ENCODE measurements around the gene ANAPC5. TPM values are rescaled to one million over a fixed set of nuclear protein-coding genes. Genes with fewer than 3 reads are reported as not detected.
"Not testable (repeated sequence)": the region's sequence is repeated elsewhere in the genome, so short reads cannot be mapped to it uniquely, and the experiment has no call there.

The ANAPC5 gene
- total and polyA plus RNA-seq, 2 donors = 102 to 222 TPM

- Histone ChIP-seq H3K36me3 (ENCODE audit: insufficient read depth) (peaks cover 1% of the 10 kb centered on the region), H3K4me1 (ENCODE audit: insufficient read depth) (no peaks in the 10 kb centered on the region), H3K4me3 (ENCODE audit: low read depth, low read length) (no peak overlapping the region), H3K27ac (ENCODE audit: low read depth) (no peak overlapping the region)
- 91% methylated on average over 11 of the region's 11 CpGs for WGBS
- no peak for DNase-seq (ENCODE audit: extremely low spot score)
These were observed 34.1 kb downstream of the ANAPC5 start for GRCh38 chr12:121318121-121318520.

- Histone ChIP-seq H3K27ac (ENCODE audit: low read depth) (no peak overlapping the region), H3K36me3 (ENCODE audit: insufficient read depth) (peaks cover 1% of the 10 kb centered on the region), H3K4me1 (ENCODE audit: insufficient read depth) (no peaks in the 10 kb centered on the region), H3K4me3 (ENCODE audit: low read depth, low read length) (no peak overlapping the region)
- WGBS = 92% methylated on average over 3 of the region's 3 CpGs
- DNase-seq (ENCODE audit: extremely low spot score) = no peak
These were observed 37.8 kb downstream of the ANAPC5 start for GRCh38 chr12:121314431-121314830.

- WGBS = 100% methylated on average over 1 of the region's 1 CpG
- not testable (repeated sequence) for H3K27ac ChIP-seq (ENCODE audit: low read depth); DNase-seq (ENCODE audit: extremely low spot score); H3K4me3 ChIP-seq (ENCODE audit: low read depth, low read length); H3K4me1 ChIP-seq (ENCODE audit: insufficient read depth); H3K36me3 ChIP-seq (ENCODE audit: insufficient read depth)
These were observed 42.0 kb downstream of the ANAPC5 start for GRCh38 chr12:121310231-121310630.

- not testable (repeated sequence) for H3K4me3 ChIP-seq (ENCODE audit: low read depth, low read length); DNase-seq (ENCODE audit: extremely low spot score); H3K27ac ChIP-seq (ENCODE audit: low read depth); H3K36me3 ChIP-seq (ENCODE audit: insufficient read depth); H3K4me1 ChIP-seq (ENCODE audit: insufficient read depth)
- 97% methylated on average over 8 of the region's 8 CpGs for WGBS
These were observed 44.8 kb downstream of the ANAPC5 start for GRCh38 chr12:121307397-121307796.

GRCh38 chr12:121304306-121304705, 47.9 kb downstream of the ANAPC5 start:
- DNase-seq (ENCODE audit: extremely low spot score) = no peak
- no peaks in the 10 kb centered on the region for H3K36me3 ChIP-seq (ENCODE audit: insufficient read depth)
- WGBS = 76% methylated on average over 4 of the region's 4 CpGs

GRCh38 chr12:121301876-121302275, 50.3 kb downstream of the ANAPC5 start:
- H3K36me3 ChIP-seq (ENCODE audit: insufficient read depth) = no peaks in the 10 kb centered on the region
- no peak overlapping the region for H3K27ac ChIP-seq (ENCODE audit: low read depth)
- DNase-seq (ENCODE audit: extremely low spot score) = no peak
- H3K4me3 ChIP-seq (ENCODE audit: low read depth, low read length) = no peak overlapping the region
- H3K4me1 ChIP-seq (ENCODE audit: insufficient read depth) = no peaks in the 10 kb centered on the region
- WGBS = 53% methylated on average over 4 of the region's 4 CpGs

More at GRCh38 chr12:121304306-121304705, 47.9 kb downstream of the ANAPC5 start:
- Histone ChIP-seq H3K4me1 (ENCODE audit: insufficient read depth) (no peaks in the 10 kb centered on the region), H3K27ac (ENCODE audit: low read depth) (no peak overlapping the region), H3K4me3 (ENCODE audit: low read depth, low read length) (no peak overlapping the region)

GRCh38 chr12:121300083-121300819, 52.0 kb downstream of the ANAPC5 start:
- WGBS = 84% methylated on average over 4 of the region's 4 CpGs
- peak overlapping the region; percentile 4 for H3K27ac ChIP-seq (ENCODE audit: low read depth)
- DNase-seq (ENCODE audit: extremely low spot score) = no peak

GRCh38 chr12:121299662-121300061, 52.5 kb downstream of the ANAPC5 start:
- Histone ChIP-seq H3K4me3 (ENCODE audit: low read depth, low read length) (no peak overlapping the region), H3K27ac (ENCODE audit: low read depth) (no peak overlapping the region), H3K36me3 (ENCODE audit: insufficient read depth) (no peaks in the 10 kb centered on the region), H3K4me1 (ENCODE audit: insufficient read depth) (no peaks in the 10 kb centered on the region)
- WGBS = 93% methylated on average over 4 of the region's 4 CpGs
- DNase-seq (ENCODE audit: extremely low spot score) = no peak

More at GRCh38 chr12:121300083-121300819, 52.0 kb downstream of the ANAPC5 start:
- H3K36me3 ChIP-seq (ENCODE audit: insufficient read depth) = no peaks in the 10 kb centered on the region
- H3K4me1 ChIP-seq (ENCODE audit: insufficient read depth) = no peaks in the 10 kb centered on the region
- H3K4me3 ChIP-seq (ENCODE audit: low read depth, low read length) = no peak overlapping the region

GRCh38 chr12:121298411-121298810, 53.8 kb downstream of the ANAPC5 start:
- H3K4me1 ChIP-seq (ENCODE audit: insufficient read depth); H3K4me3 ChIP-seq (ENCODE audit: low read depth, low read length); H3K27ac ChIP-seq (ENCODE audit: low read depth); H3K36me3 ChIP-seq (ENCODE audit: insufficient read depth); DNase-seq (ENCODE audit: extremely low spot score): not testable (repeated sequence)
- 93% methylated on average over 13 of the region's 13 CpGs for WGBS

GRCh38 chr12:121297435-121297991, 54.7 kb downstream of the ANAPC5 start:
- Histone ChIP-seq H3K4me3 (ENCODE audit: low read depth, low read length) (peak overlapping the region; percentile 97), H3K4me1 (ENCODE audit: insufficient read depth) (no peaks in the 10 kb centered on the region), H3K27ac (ENCODE audit: low read depth) (peak overlapping the region; percentile 42), H3K36me3 (ENCODE audit: insufficient read depth) (no peaks in the 10 kb centered on the region)
- WGBS = 3% methylated on average over 21 of the region's 21 CpGs
- no peak for DNase-seq (ENCODE audit: extremely low spot score)

GRCh38 chr12:121296618-121297434, 55.4 kb downstream of the ANAPC5 start, which contains the start of gene CAMKK2:
TSS of gene CAMKK2 (minus strand) at chr12:121296709. CDS start at chr12:121274526, 22,183 bp downstream.
- Histone ChIP-seq H3K4me3 (ENCODE audit: low read depth, low read length) (peak within 1 kb of the TSS; percentile 97), H3K36me3 (ENCODE audit: insufficient read depth) (no peaks in the 10 kb centered on the region), H3K4me1 (ENCODE audit: insufficient read depth) (no peaks in the 10 kb centered on the region), H3K27ac (ENCODE audit: low read depth) (peak within 1 kb of the TSS; percentile 63)
- peak; percentile 49 for DNase-seq (ENCODE audit: extremely low spot score)
- WGBS = under 1% methylated on average over 102 of the region's 104 CpGs

- DNase-seq (ENCODE audit: extremely low spot score) = no peak
- WGBS = under 1% methylated on average over 55 of the region's 55 CpGs
- peak overlapping the region; percentile 97 for H3K4me3 ChIP-seq (ENCODE audit: low read depth, low read length)
- H3K4me1 ChIP-seq (ENCODE audit: insufficient read depth) = no peaks in the 10 kb centered on the region
- peak overlapping the region; percentile 63 for H3K27ac ChIP-seq (ENCODE audit: low read depth)
- H3K36me3 ChIP-seq (ENCODE audit: insufficient read depth) = no peaks in the 10 kb centered on the region
These were observed 56.2 kb downstream of the ANAPC5 start for GRCh38 chr12:121295746-121296617.

Data from urinary bladder (tissue), 4 donors.